HCT116 (cell line): Measurements from ENCODE around the gene CRYAB. TPM values are rescaled to one million over a fixed set of nuclear protein-coding genes. Genes with fewer than 3 reads are reported as not detected.

Experiments used
- ATAC-seq: fragments of 200-7000 bp; cut with Tn5 transposase; 2 replicates; pipeline ENCODE4 v1.9.1; 2020; ENCODE audit warnings: mild to moderate bottlenecking, moderate library complexity
- BruUV-seq: library from RNA; stranded (reverse); fragments of 400-500 nt; replicated peaks from 2 replicates; lab custom pipeline; 2021; lab: Mats Ljungman, UMichigan
- CTCF ChIA-PET: fragments of 300-600 bp; sonication (Branson Sonifier 250); formaldehyde crosslinking; loops from one replicate; lab custom pipeline; 2021; ENCODE audit warnings: antibody characterized with exemption; lab: Charles Lee
- POLR2A ChIA-PET: fragments of 300-600, 350-600 bp; sonication (Branson Sonifier 250); formaldehyde crosslinking; loops from one replicate; lab custom pipeline; 2021; ENCODE audit warnings: antibody characterized with exemption; lab: Charles Lee
- RAD21 ChIA-PET, 2 experiments: fragments of 300-600 bp; sonication (Branson Sonifier 250); formaldehyde crosslinking; loops; one replicate each; lab custom pipeline; 2023; ENCODE audit warnings: low total read pairs in 2 of 2; ENCODE audit not compliant: uncharacterized antibody in 2 of 2, unreplicated experiment in 2 of 2, low non-redundant PET in 1 of 2; lab: Charles Lee
- DNase-seq: peaks from one replicate; pipeline ENCODE4 v3.0.0-alpha.2; 2010; ENCODE audit warnings: low read depth, low spot score
- H2AFZ ChIP-seq: fragments of 200-600 bp; shearing (Covaris generic), sonication (generic); 2 replicates; pipeline ENCODE4 v1.6.1; 2017; ENCODE audit warnings: low read depth, mixed run types, mixed read lengths, antibody characterized with exemption, low read length; ENCODE audit not compliant: poor library complexity, severe bottlenecking
- H3K27ac ChIP-seq: 2 replicates; pipeline ENCODE4 v1.5.1; 2012; ENCODE audit warnings: low read depth, low read length
- H3K27me3 ChIP-seq: fragments of 200-600 bp; sonication (generic); 2 replicates; pipeline ENCODE4 v1.6.1; 2016; ENCODE audit warnings: mixed run types, low read length, mixed read lengths; ENCODE audit not compliant: insufficient read depth
- H3K36me3 ChIP-seq, 2 experiments: fragments of 200-500 bp in 1 of 2; fragments of 200-600 bp in 1 of 2; sonication (Bioruptor generic) in 1 of 2; sonication (generic) in 1 of 2; 2 replicates each; pipeline versions ENCODE4 v1.5.1 to v1.6.1; 2014 to 2016; ENCODE audit warnings: low read length in 2 of 2, inconsistent platforms in 1 of 2, mixed read lengths in 1 of 2, mixed run types in 1 of 2; ENCODE audit not compliant: insufficient read depth in 2 of 2, control insufficient read depth in 1 of 2
- H3K4me1 ChIP-seq, 2 experiments: fragments of 200-600 bp in 1 of 2; sonication (generic) in 1 of 2; 2 replicates each; pipeline versions ENCODE4 v1.5.1 to v1.6.1; 2012 to 2017; ENCODE audit warnings: low read length in 2 of 2, inconsistent platforms in 1 of 2, mild to moderate bottlenecking in 1 of 2, mixed read lengths in 1 of 2, mixed run types in 1 of 2, moderate library complexity in 1 of 2; ENCODE audit not compliant: insufficient read depth in 2 of 2, control insufficient read depth in 1 of 2
- H3K4me2 ChIP-seq: fragments of 200-600 bp; sonication (generic); 2 replicates; pipeline ENCODE4 v1.6.1; 2017; ENCODE audit warnings: mixed run types, low read length, mixed read lengths
- H3K4me3 ChIP-seq, 2 experiments: fragments of 200-600 bp in 1 of 2; sonication (generic) in 1 of 2; replicated peaks in 1 of 2; 2 replicates each; pipeline ENCODE4 v1.5.1; 2011 to 2016; ENCODE audit warnings: low read length in 2 of 2, control low read depth in 1 of 2, low read depth in 1 of 2, mild to moderate bottlenecking in 1 of 2, mixed read lengths in 1 of 2, mixed run types in 1 of 2
- H3K79me2 ChIP-seq: fragments of 200-600 bp; sonication (generic); 2 replicates; pipeline ENCODE4 v1.6.1; 2017; ENCODE audit warnings: mild to moderate bottlenecking, mixed run types, low read length, moderate library complexity, mixed read lengths; ENCODE audit not compliant: insufficient read depth
- H3K9ac ChIP-seq: fragments of 200-600 bp; sonication (generic); 2 replicates; pipeline ENCODE4 v1.6.1; 2016; ENCODE audit warnings: low read length, mixed read lengths
- H3K9me2 ChIP-seq: fragments of 200-600 bp; sonication (generic), shearing (Covaris generic); 2 replicates; pipeline ENCODE4 v1.6.1; 2017; ENCODE audit warnings: mixed run types, mild to moderate bottlenecking, moderate library complexity; ENCODE audit not compliant: insufficient read depth
- H3K9me3 ChIP-seq, 2 experiments: fragments of 200-500 bp in 1 of 2; fragments of 200-600 bp in 1 of 2; sonication (Bioruptor generic) in 1 of 2; sonication (generic) in 1 of 2; 2 replicates each; pipeline ENCODE4 v1.6.1; 2014 to 2017; ENCODE audit warnings: low read length in 2 of 2, mixed read lengths in 2 of 2, inconsistent platforms in 1 of 2, low read depth in 1 of 2, mild to moderate bottlenecking in 1 of 2, mixed run types in 1 of 2, moderate library complexity in 1 of 2; ENCODE audit not compliant: control insufficient read depth in 1 of 2, insufficient read depth in 1 of 2
- H4K20me1 ChIP-seq: fragments of 200-600 bp; sonication (generic), shearing (Covaris generic); 2 replicates; pipeline ENCODE4 v1.6.1; 2017; ENCODE audit warnings: mixed run types, mild to moderate bottlenecking, moderate library complexity; ENCODE audit not compliant: insufficient read depth
- CBX3 ChIP-seq: IDR thresholded peaks from 2 replicates; pipeline ENCODE4 v1.6.1; 2012; ENCODE audit warnings: low read depth
- CTCF ChIP-seq, 3 experiments: fragments of 200-600 bp in 1 of 3; sonication (generic) in 1 of 3; IDR thresholded peaks in 2 of 3; conservative IDR thresholded peaks in 1 of 3; 2 replicates each; pipeline ENCODE4 v1.5.1; 2012 to 2017; ENCODE audit warnings: low read depth in 2 of 3, low read length in 2 of 3, antibody characterized with exemption in 1 of 3, borderline replicate concordance in 1 of 3, control low read depth in 1 of 3, mild to moderate bottlenecking in 1 of 3, mixed read lengths in 1 of 3, mixed run types in 1 of 3, moderate library complexity in 1 of 3; ENCODE audit not compliant: insufficient read depth in 1 of 3
- EGR1 ChIP-seq: IDR thresholded peaks from 2 replicates; pipeline ENCODE4 v1.6.1; 2012; ENCODE audit warnings: low read depth
- EZH2phosphoT487 ChIP-seq: fragments of 200-600 bp; IDR thresholded peaks from 2 replicates; pipeline ENCODE4 v1.6.1; 2018; ENCODE audit warnings: antibody characterized with exemption, borderline replicate concordance
- JUND ChIP-seq: IDR thresholded peaks from 2 replicates; pipeline ENCODE4 v1.6.1; 2012
- POLR2AphosphoS5 ChIP-seq: IDR thresholded peaks from 2 replicates; pipeline ENCODE4 v1.6.1; 2011; ENCODE audit warnings: mild to moderate bottlenecking, low read depth, low read length, moderate library complexity
- RAD21 ChIP-seq: IDR thresholded peaks from 2 replicates; pipeline ENCODE4 v1.6.1; 2012; ENCODE audit warnings: low read depth, mild to moderate bottlenecking
- ZBTB33 ChIP-seq: IDR thresholded peaks from 2 replicates; pipeline ENCODE4 v1.6.1; 2011; ENCODE audit warnings: mild to moderate bottlenecking, low read length, moderate library complexity; ENCODE audit not compliant: insufficient replicate concordance; ENCODE audit errors: extremely low read depth
- intact Hi-C: fragments of 100-400 bp; cut with micrococcal nuclease; formaldehyde crosslinking; loops from 2 replicates; pipeline ENCODE4 v1.10.0; 2022
- total RNA-seq: library from RNA; stranded (reverse); gene quantifications from one replicate; pipeline ENCODE4 v1.2.1, GENCODE V29; 2021; ENCODE audit not compliant: unreplicated experiment

The CRYAB gene
- total RNA-seq, 1 experiment from 2014 or later = not detected

GRCh38 chr11:111910676-111911562 lies 651 bp downstream of the CRYAB start:
- H3K9me2 ChIP-seq = no peaks in the 10 kb centered on the region
- CTCF ChIA-PET = interaction anchor here (1.7 kb wide), 1 partner anchor 16 kb away, joined by 4 read pairs; no protein-coding TSS in a partner anchor
- peaks cover 8% of the 10 kb centered on the region; the same call in 1 of the 2 replicates for H3K27me3 ChIP-seq
- no TSS peak for BruUV-seq
- no peak overlapping the region for H3K27ac ChIP-seq
- no peaks in the 10 kb centered on the region for H3K9me3 ChIP-seq
- no peaks in the 10 kb centered on the region; a peak in 1 of 4 replicates for H3K4me1 ChIP-seq
- H3K36me3 ChIP-seq = no peaks in the 10 kb centered on the region
- intact Hi-C loops = no loop called here
- no peak overlapping the region for H3K4me3 ChIP-seq
- ATAC-seq = no peak
- no peak overlapping the region for H3K9ac ChIP-seq
- H2AFZ ChIP-seq = no peak overlapping the region
- no peaks in the 10 kb centered on the region for H4K20me1 ChIP-seq
- TF ChIP-seq RAD21 (no peak), EGR1 (no peak), CTCF (IDR thresholded peaks at IDR 0.05 in 2 of 3, conservative IDR thresholded peaks at IDR 0.05 in 1 of 3; ENCODE audit: borderline replicate concordance in 1 of 3, insufficient read depth in 1 of 3, low read depth in 2 of 3, low read length in 2 of 3) (no peak), JUND (no peak), POLR2AphosphoS5 (no peak), EZH2phosphoT487 (no peak), CBX3 (no peak), ZBTB33 (no peak)
- H3K79me2 ChIP-seq = no peaks in the 10 kb centered on the region
- DNase-seq = no peak
- RAD21 ChIA-PET = no interaction called here
- POLR2A ChIA-PET = no interaction called here
- H3K4me2 ChIP-seq = no peak overlapping the region
